NT2/D1 (cell line): Measurements from ENCODE around the gene APPL2.
"Not testable (repeated sequence)": the region's sequence is repeated elsewhere in the genome, so short reads cannot be mapped to it uniquely, and the experiment has no call there.

ENCODE experiments used
- DNase-seq: peaks from one replicate; pipeline ENCODE4 v3.0.0-alpha.2; 2011; ENCODE audit warnings: low read depth, low spot score
- H3K27me3 ChIP-seq: 2 replicates; pipeline ENCODE4 v1.6.0; 2011; ENCODE audit warnings: mild to moderate bottlenecking; ENCODE audit not compliant: insufficient read length, insufficient read depth
- H3K36me3 ChIP-seq: 2 replicates; pipeline ENCODE4 v1.6.1; 2011; ENCODE audit warnings: mild to moderate bottlenecking, low read length, mixed read lengths; ENCODE audit not compliant: insufficient read depth, insufficient read length
- H3K4me1 ChIP-seq: 2 replicates; pipeline ENCODE4 v1.5.1; 2011; ENCODE audit not compliant: insufficient read depth, insufficient read length
- H3K4me3 ChIP-seq: 2 replicates; pipeline ENCODE4 v1.5.1; 2011; ENCODE audit warnings: low read depth; ENCODE audit not compliant: insufficient read length
- H3K9ac ChIP-seq: 2 replicates; pipeline ENCODE4 v1.6.0; 2011; ENCODE audit warnings: low read depth; ENCODE audit not compliant: insufficient read length
- H3K9me3 ChIP-seq: 2 replicates; pipeline ENCODE4 v1.5.1; 2011; ENCODE audit warnings: mild to moderate bottlenecking, low read length; ENCODE audit not compliant: insufficient read depth
- SUZ12 ChIP-seq: IDR thresholded peaks from 2 replicates; pipeline ENCODE4 v1.6.1; 2011; ENCODE audit not compliant: insufficient read length, insufficient read depth; ENCODE audit errors: extremely low read depth
- YY1 ChIP-seq: IDR thresholded peaks from 2 replicates; pipeline ENCODE4 v1.6.1; 2011; ENCODE audit not compliant: insufficient read length, insufficient read depth
- ZNF274 ChIP-seq: IDR thresholded peaks from 2 replicates; pipeline ENCODE4 v1.6.1; 2011; ENCODE audit warnings: mild to moderate bottlenecking, low read depth, low read length

The APPL2 gene

DNA sequence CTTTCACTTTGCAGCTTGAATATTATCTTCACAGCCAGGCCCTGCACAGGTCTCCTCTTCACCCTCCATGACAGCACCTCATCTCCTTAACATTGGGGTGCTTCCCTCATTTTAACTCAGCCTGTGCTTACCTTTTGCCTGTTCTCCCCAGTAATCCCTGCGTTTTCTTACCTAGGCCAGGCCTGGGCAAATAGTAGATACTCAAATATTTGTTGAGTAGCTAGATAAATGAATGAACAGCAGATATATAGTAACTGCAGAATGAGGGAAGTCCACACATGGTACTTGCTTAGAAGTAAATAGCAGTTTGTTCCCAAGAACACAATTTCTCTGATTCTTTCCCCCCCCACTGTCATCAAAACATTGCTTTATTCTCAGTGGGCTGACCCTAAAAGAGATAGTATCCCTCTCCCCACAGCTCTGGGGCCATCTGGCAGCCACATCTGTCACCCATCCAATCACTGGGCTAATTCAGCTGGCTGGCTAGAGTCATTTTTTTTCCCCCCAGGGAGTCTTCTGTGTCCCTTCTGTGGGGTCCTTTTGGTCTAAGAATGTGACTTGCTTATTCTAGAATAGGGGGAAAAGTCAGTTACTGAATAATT lies 43.2 kb downstream of the APPL2 start:
- Histone ChIP-seq H3K36me3 (peaks cover 82% of the 10 kb centered on the region), H3K9ac (no peak overlapping the region), H3K9me3 (no peaks in the 10 kb centered on the region), H3K4me1 (no peaks in the 10 kb centered on the region), H3K27me3 (no peaks in the 10 kb centered on the region), H3K4me3 (no peak overlapping the region)
- no peak for TF ChIP-seq ZNF274
- TF ChIP-seq YY1: no peak
- no peak for TF ChIP-seq SUZ12
- DNase-seq: no peak

DNA sequence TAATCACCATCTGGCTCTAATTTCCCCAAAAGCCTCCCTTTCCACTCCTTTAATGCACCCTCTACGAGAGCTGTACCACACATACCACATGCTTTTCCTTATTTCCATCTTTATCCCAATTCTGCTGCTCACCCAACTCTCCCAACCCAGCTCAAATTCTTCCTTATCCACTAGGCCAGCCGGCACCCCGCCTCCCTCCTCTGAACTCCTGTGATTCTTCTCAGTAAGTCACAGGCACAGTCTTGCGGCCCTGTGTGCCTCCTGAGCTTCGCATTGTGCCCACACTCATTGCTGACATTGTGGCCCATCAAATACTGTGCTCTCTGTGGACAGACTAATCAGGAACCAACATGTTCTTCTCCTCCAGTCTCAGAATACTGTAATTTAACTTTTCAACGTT lies 45.4 kb downstream of the APPL2 start:
- Histone ChIP-seq H3K4me1 (no peaks in the 10 kb centered on the region), H3K9ac (no peak overlapping the region), H3K9me3 (no peaks in the 10 kb centered on the region), H3K36me3 (peaks cover 84% of the 10 kb centered on the region), H3K4me3 (no peak overlapping the region), H3K27me3 (no peaks in the 10 kb centered on the region)
- DNase-seq: no peak
- no peak for TF ChIP-seq ZNF274
- TF ChIP-seq SUZ12: no peak
- no peak for TF ChIP-seq YY1

DNA sequence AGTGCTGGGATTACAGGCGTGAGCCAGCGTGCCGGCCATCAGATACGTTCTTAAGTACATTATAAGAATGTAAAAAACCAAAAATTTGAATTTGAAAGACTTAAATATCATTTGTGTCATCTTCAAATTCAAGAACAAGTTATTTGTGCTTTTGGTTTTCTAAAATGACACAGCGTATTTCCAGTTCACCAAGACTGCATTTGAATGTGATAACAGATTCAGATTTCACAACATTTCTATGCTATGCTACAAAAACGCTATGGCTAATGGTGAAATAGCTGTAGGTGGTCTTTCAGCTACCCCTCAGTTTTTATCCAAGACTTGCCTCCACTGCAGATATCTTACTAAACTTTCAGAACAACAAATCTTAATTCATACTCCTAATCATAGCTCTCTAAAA lies 46.7 kb downstream of the APPL2 start:
- TF ChIP-seq YY1 (no peak), SUZ12 (no peak), ZNF274 (no peak)
- Histone ChIP-seq H3K9ac (no peak overlapping the region), H3K36me3 (peaks cover 84% of the 10 kb centered on the region), H3K4me1 (no peaks in the 10 kb centered on the region), H3K4me3 (no peak overlapping the region), H3K27me3 (no peaks in the 10 kb centered on the region), H3K9me3 (no peaks in the 10 kb centered on the region)
- no peak for DNase-seq

DNA sequence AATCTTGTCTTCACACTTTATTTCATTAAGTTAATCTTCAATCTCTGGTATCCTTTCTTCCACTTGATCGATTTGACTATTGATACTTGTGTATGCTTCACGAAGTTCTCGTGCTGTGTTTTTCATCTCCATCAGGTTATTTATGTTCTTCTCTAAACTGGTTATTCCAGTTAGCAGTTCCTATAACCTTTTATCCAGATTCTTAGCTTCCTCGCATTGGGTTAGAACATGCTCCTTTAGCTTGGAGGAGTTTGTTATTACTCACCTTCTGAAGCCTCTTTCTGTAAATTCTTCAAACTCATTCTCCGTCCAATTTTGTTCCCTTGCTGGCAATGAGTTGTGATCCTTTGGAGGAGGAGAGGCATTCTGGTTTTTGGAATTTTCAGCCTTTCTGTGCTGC lies 52.0 kb downstream of the APPL2 start:
- not testable (repeated sequence) for H3K9ac ChIP-seq, H3K4me3 ChIP-seq, DNase-seq, H3K9me3 ChIP-seq, H3K4me1 ChIP-seq, H3K27me3 ChIP-seq
- H3K36me3 ChIP-seq: peaks cover 47% of the 10 kb centered on the region

DNA sequence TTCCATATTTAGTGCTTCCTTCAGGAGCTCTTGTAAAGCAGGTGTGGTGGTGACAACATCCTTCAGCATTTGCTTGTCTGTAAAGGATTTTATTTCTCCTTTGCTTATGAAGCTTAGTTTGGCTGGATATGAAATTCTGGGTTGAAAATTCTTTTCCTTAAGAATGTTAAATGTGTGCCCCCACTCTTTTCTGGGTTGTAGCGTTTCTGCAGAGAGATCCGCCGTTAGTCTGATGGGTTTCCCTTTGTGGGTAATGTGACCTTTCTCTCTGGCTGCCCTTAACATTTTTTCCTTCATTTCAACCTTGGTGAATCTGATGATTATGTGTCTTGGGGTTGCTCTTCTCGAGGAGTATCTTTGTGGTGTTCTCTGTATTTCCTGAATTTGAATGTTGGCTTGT lies 52.6 kb downstream of the APPL2 start:
- H3K9me3 ChIP-seq: not testable (repeated sequence)

DNA sequence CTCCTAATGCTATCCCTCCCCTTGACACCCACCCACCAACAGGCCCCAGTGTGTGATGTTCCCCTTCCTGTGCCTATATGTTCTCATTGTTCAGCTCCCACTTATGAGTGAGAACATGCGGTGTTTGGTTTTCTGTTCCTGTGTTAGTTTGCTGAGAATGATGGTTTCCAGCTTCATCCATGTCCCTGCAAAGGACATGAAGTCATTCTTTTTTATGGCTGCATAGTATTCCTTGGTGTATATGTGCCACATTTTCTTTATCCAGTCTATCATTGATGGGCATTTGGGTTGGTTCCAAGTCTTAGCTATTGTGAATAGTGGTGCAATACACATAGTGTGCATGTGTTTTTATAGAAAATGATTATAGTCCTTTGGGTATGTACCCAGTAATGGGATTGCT lies 56.9 kb downstream of the APPL2 start:
- H3K4me3 ChIP-seq, H3K27me3 ChIP-seq, H3K9me3 ChIP-seq, DNase-seq, H3K9ac ChIP-seq, H3K4me1 ChIP-seq: not testable (repeated sequence)
- peaks cover 20% of the 10 kb centered on the region for H3K36me3 ChIP-seq

More for the DNA sequence above, 52.6 kb downstream of the APPL2 start:
- DNase-seq, H3K4me1 ChIP-seq, H3K4me3 ChIP-seq, H3K27me3 ChIP-seq, H3K9ac ChIP-seq: not testable (repeated sequence)
- peaks cover 42% of the 10 kb centered on the region for H3K36me3 ChIP-seq

DNA sequence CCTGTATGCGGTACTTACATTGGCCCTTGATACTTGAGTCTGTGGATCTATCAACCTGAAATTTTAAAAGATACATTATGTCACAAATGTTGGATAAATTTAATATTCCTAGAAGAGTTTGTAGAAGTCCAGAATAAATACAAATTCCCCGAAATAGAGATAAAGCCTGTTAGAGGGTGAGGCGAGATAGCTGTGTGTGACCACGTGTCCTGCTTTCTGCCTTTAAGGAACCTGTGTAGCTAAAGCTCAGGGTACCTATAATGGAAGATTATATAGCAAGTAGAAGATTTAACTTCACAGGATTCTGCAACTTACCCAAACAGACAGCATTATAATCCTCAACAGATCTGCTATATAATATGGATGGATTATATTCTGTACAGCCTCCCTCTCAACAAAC lies 58.8 kb downstream of the APPL2 start:
- no peaks in the 10 kb centered on the region for H3K27me3 ChIP-seq
- no peak overlapping the region for H3K4me3 ChIP-seq
- no peak overlapping the region for H3K9ac ChIP-seq
- H3K9me3 ChIP-seq: no peaks in the 10 kb centered on the region
- DNase-seq: no peak
- peaks cover 27% of the 10 kb centered on the region for H3K36me3 ChIP-seq
- H3K4me1 ChIP-seq: no peaks in the 10 kb centered on the region
- TF ChIP-seq ZNF274 (no peak), YY1 (no peak), SUZ12 (no peak)

DNA sequence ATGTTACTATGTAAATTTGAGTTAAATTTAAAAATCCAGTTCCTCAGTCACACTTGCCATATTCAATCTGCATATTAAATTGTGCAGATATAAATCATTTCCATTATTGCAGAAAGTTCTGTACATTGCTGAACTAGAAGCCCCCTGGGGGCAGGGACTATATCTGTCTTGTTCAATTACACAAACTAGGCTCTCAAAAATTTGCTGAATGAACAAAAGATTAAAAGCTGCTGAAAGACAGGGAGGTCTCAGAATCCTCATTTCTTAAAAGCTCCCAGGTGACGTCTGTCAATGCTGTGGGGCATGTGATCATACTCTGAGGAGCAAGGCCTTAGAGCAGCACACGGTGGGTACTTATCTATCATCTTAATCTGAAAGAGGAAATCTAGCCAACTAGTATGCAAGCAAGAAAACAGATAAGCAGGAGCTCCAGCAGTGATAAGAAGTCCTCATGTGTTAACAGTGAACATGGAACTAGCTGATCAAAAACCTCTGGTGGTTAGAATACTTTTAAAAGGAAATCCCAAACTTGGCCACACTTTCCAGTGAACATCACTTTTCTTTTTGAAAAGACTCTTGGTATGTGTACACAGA lies 60.5 kb downstream of the APPL2 start:
- Histone ChIP-seq H3K9ac (no peak overlapping the region), H3K36me3 (peaks cover 30% of the 10 kb centered on the region), H3K27me3 (no peaks in the 10 kb centered on the region), H3K4me3 (no peak overlapping the region), H3K9me3 (no peaks in the 10 kb centered on the region), H3K4me1 (no peaks in the 10 kb centered on the region)
- TF ChIP-seq YY1: no peak
- TF ChIP-seq SUZ12: no peak
- no peak for TF ChIP-seq ZNF274
- no peak for DNase-seq
